HG03565 (cell line): Measurements from ENCODE around the gene CHD2.
"Not testable (repeated sequence)": the region's sequence is repeated elsewhere in the genome, so short reads cannot be mapped to it uniquely, and the experiment has no call there.

Experiments used
- ATAC-seq: cut with Tn5 transposase; IDR thresholded peaks from one replicate; pipeline ENCODE4 v1.9.1; 2021; ENCODE audit warnings: mild to moderate bottlenecking, moderate library complexity; ENCODE audit not compliant: unreplicated experiment

Gene CHD2

DNA sequence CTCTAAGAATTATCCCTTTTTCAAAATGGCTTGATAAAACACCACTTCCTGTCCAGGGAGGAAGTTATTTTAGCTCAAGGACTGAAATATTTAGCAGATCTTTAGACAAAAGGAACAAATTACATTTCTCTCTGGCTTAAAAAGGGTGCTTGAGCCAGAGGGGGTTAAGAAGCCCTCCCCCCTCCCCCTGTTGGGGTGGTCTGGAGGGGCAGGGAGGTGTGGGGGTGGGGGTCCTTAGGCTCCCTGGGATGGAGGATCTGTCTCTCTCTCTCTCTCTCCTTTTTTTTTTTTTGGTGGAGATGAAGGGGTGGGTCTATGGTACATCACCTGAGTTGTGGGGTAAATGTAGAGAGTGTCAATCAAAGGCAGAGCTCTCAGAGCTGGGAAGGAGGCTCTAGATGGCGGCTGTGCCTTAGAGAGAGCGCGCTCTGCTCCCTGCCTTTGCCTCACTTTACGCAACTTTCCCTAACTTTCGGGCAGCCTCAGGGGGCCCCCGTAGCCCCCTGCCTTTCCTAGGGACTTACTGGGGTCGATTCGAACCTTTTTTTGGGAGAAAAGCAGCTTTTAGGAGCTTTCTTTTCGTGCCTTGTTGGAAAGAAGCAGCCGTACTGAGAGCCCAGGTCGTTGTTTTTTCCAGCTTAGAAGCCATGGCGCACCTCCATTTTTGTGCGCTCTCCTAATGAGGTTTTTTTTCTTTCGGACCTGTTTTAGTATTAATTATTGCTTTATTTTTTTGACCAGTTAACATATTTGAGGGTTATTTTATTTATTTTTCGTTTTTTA, at the start of gene CHD2:
Gene CHD2 (plus strand): TSS at position 377 of the 783 bp plus-strand sequence. CDS start 914 bp downstream, outside the sequence.
- ATAC-seq = peak; percentile 62

DNA sequence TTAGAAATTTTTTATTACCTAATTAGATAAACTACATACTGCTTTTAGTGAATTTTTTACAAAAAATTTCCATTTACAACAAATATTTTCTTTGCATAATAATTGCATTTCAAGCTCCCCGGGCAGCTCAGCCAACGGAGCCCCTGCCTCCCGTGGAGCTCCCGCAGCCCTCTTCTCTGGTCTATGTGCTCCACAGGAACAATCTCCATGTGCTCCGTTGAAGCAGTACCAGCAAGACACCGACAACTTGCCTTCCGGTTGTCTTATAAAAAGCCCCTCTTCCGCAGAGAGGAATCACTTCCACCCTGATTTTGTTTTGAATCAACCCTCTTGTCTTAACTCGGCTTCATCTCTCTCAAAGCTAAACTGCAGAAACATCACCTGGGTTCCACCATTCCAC, 46.9 kb upstream of the CHD2 start:
- ATAC-seq = no peak

DNA sequence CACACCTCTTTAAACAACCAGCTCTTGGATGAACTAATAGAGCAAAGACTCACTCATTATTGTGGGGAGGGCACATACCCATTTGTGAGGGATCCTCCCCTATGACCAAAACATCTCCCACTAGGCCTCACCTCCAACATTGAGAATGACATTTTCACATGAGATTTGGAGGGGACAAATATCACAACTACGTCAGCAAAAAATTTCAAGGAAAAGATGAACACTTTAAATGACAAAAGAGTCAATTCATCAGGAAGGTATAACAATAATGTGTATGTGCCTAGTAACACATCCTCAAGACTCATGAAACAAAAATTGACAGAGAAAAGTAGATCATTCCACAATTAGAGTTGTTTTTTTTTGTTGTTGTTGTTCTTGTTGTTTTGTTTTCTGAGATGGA, 38.4 kb upstream of the CHD2 start:
- ATAC-seq = no peak

GRCh38 chr15:92864127-92864814, 35.9 kb upstream of the CHD2 start:
- ATAC-seq = no peak

DNA sequence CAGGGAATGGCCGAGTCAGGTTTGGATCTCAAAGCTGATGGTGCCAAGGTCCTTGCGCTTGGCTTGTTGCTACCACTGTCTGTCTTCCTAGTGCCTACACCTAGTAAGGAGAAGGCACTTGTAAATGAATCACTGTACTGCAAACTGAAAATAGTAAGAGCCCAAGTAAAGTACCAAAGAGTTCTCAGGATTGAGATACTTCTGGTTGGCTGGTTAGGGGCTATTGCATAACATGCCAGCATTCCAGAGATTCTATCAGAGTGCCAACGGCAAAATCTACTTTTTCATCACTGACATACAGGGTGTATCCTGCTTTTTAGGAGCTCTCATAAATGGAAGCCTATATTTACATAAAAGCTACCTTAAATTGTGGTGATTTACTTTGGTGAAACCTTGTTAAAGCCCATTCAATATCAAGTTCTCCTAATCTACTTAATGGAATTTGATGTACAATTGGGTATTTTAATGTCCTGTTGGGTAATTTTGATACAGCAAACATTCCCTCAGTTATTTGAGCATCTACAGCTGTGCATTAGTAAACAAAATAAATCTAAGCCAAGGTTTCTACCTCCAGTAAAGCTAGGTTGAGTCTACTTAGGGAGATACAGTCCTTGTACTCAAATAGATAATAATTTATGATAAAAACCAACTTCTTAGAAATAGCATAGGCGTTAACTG, 30.7 kb upstream of the CHD2 start:
- no peak for ATAC-seq

- ATAC-seq = no peak
Measured at GRCh38 chr15:92870010-92870591, 30.0 kb upstream of the CHD2 start.

DNA sequence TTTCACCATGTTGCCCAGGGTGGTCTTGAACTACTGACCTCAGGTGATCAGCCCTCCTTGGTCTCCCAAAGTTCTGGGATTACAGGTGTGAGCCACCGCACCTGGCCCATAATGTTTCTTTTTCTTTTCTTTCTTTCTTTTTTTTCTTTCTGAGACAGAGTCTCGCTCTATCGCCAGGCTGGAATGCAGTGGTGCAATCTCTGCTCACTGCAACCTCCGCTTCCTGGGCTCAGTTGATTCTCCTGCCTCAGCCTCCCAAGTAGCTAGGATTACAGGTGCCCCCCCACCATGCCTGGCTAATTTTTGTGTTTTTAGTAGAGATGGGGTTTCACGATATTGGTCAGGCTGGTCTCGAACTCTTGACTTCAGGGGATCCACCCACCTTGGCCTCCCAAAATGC, 27.2 kb upstream of the CHD2 start:
- ATAC-seq = not testable (repeated sequence)

- ATAC-seq = no peak
Measured at GRCh38 chr15:92877000-92877399, 23.1 kb upstream of the CHD2 start.

GRCh38 chr15:92877416-92877815, 22.7 kb upstream of the CHD2 start:
- ATAC-seq = no peak

DNA sequence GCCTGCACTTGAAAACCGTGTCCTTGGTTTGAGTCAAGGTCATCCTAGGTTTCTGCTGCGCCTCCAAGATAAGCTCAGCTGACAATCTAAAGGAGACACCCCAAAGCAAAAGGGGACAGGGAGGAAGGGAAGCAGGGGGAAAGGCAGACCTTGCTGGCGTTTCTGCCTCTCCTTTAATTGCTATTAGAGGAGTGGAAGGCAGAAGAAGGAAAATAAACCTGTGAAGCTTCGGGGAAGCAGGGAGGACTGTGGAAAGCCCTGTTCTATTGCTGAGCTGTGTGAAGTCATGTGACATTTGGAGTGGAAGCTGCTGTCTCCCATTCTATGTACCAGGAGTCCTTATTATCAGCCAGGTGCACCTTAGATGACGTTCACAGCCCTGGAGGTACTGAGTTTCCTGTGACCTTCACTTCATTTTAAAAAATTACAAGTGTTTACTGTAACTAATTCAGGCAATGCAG, 21.5 kb upstream of the CHD2 start:
- no peak for ATAC-seq

- ATAC-seq = no peak
Measured at GRCh38 chr15:92879949-92880725, 20.0 kb upstream of the CHD2 start.

GRCh38 chr15:92880796-92881195, 19.3 kb upstream of the CHD2 start:
- ATAC-seq = no peak

DNA sequence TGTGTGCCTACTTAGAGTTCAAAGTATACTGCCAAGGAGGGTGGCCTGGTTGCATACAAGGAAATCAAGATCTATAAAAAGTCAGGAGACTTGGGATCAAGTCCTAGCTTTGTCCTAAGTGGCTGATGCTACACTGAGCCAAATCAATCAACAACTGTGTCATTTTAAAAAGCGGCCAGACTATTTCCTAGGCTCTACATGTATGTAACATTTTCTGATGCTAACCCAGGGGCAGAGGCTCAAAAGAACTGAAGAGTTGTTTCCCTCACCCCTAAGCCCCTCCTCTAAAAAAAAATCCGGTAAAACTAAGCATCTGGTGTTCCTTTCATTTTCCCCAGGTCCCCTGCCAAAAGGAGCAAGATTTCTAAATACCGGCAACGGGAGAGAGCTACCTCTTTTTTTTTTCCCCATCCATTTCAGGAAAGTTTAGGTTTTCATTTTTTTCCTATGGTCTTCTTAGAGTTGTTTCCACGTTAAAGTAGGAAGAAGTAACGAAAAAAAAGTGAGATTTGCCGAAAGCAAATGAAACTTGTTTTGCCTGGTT, 18.8 kb upstream of the CHD2 start:
- no peak for ATAC-seq

- ATAC-seq = peak; percentile 95
Measured at GRCh38 chr15:92881802-92882696, 18.1 kb upstream of the CHD2 start.

GRCh38 chr15:92882697-92883162, 17.4 kb upstream of the CHD2 start:
- ATAC-seq = no peak

DNA sequence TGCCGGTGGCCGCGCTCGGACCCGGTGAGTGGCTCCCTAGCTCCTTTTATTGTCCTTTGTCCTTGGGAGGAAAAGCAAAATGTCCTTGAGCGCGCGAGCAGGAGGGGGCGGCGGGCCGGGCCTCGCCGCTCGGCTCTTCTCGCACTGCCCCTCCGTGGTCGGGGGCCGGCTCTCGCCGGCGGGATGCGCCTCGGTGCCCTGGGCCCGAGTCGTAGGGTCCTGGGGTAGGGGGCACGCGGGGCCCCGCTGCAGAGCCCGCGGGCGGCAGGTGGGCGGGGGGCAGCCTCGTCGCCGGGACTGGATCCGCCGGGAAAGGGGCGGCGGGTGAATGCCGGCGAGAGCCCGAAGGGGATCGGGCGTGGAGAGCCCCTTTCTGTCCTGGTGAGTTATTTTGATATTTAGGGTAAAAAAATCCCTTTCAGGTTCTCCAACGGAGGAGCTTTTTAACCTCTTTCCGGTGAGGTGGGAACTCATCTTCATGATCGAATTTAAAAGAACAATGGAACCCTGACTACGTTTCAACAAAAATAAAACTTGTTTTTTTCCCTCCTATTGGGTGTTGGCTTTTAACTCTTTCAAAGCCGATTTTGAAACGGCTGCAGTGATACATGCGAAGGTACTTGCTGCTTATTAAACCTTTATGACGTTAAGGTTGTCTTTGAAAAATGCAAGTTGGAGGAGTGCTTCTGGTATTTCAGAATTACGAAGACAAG, 16.8 kb upstream of the CHD2 start:
- ATAC-seq = no peak

DNA sequence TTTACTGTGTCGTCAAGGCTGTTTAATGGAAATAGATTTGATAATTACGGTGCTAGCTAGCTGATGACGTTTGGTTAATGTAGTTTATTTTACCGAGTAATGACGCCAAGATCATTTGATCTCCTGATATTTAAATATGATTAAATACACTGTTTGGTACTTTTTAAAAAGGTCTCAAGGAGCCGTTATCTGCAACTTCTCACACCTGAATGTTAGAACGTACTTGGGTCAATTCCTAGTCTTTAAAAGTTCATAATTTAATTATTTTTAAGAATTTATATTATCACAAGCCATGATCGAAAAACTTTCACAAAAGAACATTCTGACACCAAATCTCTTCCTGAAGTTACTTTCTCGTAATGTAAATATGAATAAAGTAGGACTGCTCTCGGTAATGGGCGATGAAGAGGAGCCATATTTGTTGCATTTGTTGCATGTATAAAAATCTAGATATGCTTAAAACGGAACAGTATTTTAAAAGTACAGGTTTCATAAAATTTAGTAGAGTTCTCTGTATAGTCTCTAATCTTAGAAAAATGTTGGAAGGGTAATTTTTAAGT, 16.2 kb upstream of the CHD2 start:
- no peak for ATAC-seq
